ENCODE data around the gene UROC1. TPM values are rescaled to one million over a fixed set of nuclear protein-coding genes. Genes with fewer than 3 reads are reported as not detected.

The UROC1 gene
- total RNA-seq, 1 donor, result not detected

- no peak for TF ChIP-seq CTCF (IDR thresholded peaks at IDR 0.05; ENCODE audit: insufficient read depth, low read depth, low read length)
- no peak overlapping the region for H3K4me3 ChIP-seq (ENCODE audit: low read depth, low read length)
- no peak for DNase-seq (ENCODE audit: low read depth)
Observed at GRCh38 chr3:126484148-126484547, 33.4 kb downstream of the UROC1 start.

GRCh38 chr3:126483321-126483761 lies 34.2 kb downstream of the UROC1 start:
- no peak overlapping the region for H3K4me3 ChIP-seq (ENCODE audit: low read depth, low read length)
- DNase-seq (ENCODE audit: low read depth), result no peak
- TF ChIP-seq CTCF (IDR thresholded peaks at IDR 0.05; ENCODE audit: insufficient read depth, low read depth, low read length), result no peak

GRCh38 chr3:126482503-126483255 lies 34.9 kb downstream of the UROC1 start:
- no peak overlapping the region for H3K4me3 ChIP-seq (ENCODE audit: low read depth, low read length)
- no peak for TF ChIP-seq CTCF (IDR thresholded peaks at IDR 0.05; ENCODE audit: insufficient read depth, low read depth, low read length)
- no peak for DNase-seq (ENCODE audit: low read depth)

GRCh38 chr3:126481808-126482502 lies 35.6 kb downstream of the UROC1 start:
- no peak overlapping the region for H3K4me3 ChIP-seq (ENCODE audit: low read depth, low read length)
- TF ChIP-seq CTCF (IDR thresholded peaks at IDR 0.05; ENCODE audit: insufficient read depth, low read depth, low read length), result no peak
- DNase-seq (ENCODE audit: low read depth), result peak; percentile 57

- TF ChIP-seq CTCF (IDR thresholded peaks at IDR 0.05; ENCODE audit: insufficient read depth, low read depth, low read length), result no peak
- DNase-seq (ENCODE audit: low read depth), result no peak
- H3K4me3 ChIP-seq (ENCODE audit: low read depth, low read length), result no peak overlapping the region
Observed at GRCh38 chr3:126480861-126481260, 36.7 kb downstream of the UROC1 start.

- DNase-seq (ENCODE audit: low read depth), result no peak
- no peak overlapping the region for H3K4me3 ChIP-seq (ENCODE audit: low read depth, low read length)
- no peak for TF ChIP-seq CTCF (IDR thresholded peaks at IDR 0.05; ENCODE audit: insufficient read depth, low read depth, low read length)
Observed at GRCh38 chr3:126480206-126480605, 37.4 kb downstream of the UROC1 start.
